ENCODE data around the gene TGM3.

Gene TGM3

GRCh38 chr20:2363587-2363986 is 67.8 kb downstream of the TGM3 start:
- TF ChIP-seq, protein P1, sequence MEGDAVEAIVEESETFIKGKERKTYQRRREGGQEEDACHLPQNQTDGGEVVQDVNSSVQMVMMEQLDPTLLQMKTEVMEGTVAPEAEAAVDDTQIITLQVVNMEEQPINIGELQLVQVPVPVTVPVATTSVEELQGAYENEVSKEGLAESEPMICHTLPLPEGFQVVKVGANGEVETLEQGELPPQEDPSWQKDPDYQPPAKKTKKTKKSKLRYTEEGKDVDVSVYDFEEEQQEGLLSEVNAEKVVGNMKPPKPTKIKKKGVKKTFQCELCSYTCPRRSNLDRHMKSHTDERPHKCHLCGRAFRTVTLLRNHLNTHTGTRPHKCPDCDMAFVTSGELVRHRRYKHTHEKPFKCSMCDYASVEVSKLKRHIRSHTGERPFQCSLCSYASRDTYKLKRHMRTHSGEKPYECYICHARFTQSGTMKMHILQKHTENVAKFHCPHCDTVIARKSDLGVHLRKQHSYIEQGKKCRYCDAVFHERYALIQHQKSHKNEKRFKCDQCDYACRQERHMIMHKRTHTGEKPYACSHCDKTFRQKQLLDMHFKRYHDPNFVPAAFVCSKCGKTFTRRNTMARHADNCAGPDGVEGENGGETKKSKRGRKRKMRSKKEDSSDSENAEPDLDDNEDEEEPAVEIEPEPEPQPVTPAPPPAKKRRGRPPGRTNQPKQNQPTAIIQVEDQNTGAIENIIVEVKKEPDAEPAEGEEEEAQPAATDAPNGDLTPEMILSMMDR (IDR thresholded peaks at IDR 0.05; ENCODE audit: low read depth, low read length, missing control alignments), result no peak
- no peak overlapping the region for H3K4me3 ChIP-seq (ENCODE audit: low read depth, low read length)
- no peak for DNase-seq (ENCODE audit: low read depth)

DNA sequence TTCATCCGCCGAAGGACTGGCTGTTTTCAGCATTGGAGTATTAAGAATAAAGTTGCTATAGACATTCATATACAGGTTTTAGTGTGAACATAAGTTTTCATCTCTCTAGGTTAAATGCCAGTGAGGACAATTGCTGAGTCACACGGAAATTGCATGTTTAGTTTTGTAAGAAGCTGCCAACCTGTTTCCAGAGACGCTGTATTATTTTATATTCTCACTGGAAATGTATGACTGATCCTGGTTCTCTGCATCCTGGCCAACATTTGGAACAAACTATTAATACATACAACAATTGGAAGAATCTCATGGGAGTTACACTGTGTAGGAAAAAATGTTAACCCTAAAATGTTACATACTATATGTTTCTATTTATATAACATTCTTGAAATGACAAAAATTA is 68.2 kb downstream of the TGM3 start:
- TF ChIP-seq, protein P1 (IDR thresholded peaks at IDR 0.05; ENCODE audit: low read depth, low read length, missing control alignments), result no peak
- no peak for DNase-seq (ENCODE audit: low read depth)
- no peak overlapping the region for H3K4me3 ChIP-seq (ENCODE audit: low read depth, low read length)

DNA sequence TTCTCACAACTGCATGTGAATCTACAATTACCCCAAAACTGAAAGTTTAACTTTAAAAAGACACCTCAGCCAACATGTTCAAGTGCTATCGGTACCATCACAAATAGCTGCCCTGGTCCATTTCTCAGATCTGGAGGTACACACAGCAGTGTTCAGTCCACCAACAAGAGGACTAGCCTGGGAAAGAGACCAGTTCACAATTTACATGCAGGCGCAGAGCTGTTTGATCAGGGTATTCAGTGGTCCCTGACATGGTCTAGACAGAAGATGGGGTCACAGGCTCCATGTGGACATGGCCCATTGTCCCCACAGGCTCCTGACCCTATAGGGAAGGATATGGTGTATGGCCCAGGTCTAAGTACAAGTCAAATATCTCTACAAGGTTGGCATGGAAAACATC is 69.3 kb downstream of the TGM3 start:
- H3K4me3 ChIP-seq (ENCODE audit: low read depth, low read length), result no peak overlapping the region
- TF ChIP-seq, protein P1 (IDR thresholded peaks at IDR 0.05; ENCODE audit: low read depth, low read length, missing control alignments), result no peak
- no peak for DNase-seq (ENCODE audit: low read depth)

DNA sequence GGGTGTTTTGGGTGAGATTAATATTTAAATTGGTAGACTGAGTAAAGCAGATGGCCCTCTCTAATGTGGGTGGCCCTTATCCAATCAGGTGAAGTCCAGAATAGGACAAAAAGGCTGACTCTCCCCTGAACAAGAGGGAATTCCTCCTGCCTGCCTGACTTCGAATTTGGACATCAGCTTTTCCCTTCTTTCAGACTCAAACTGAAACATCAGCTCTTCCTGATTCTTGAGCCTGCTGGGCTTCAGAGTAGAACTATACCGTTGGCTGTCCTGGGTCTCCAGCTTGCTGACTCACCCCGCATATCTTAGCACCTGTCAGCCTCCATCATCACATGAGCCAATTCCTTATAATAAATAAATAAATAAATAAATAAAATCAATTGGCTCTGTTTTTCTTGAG is 69.9 kb downstream of the TGM3 start:
- TF ChIP-seq, protein P1 (IDR thresholded peaks at IDR 0.05; ENCODE audit: low read depth, low read length, missing control alignments), result no peak
- no peak overlapping the region for H3K4me3 ChIP-seq (ENCODE audit: low read depth, low read length)
- no peak for DNase-seq (ENCODE audit: low read depth)

DNA sequence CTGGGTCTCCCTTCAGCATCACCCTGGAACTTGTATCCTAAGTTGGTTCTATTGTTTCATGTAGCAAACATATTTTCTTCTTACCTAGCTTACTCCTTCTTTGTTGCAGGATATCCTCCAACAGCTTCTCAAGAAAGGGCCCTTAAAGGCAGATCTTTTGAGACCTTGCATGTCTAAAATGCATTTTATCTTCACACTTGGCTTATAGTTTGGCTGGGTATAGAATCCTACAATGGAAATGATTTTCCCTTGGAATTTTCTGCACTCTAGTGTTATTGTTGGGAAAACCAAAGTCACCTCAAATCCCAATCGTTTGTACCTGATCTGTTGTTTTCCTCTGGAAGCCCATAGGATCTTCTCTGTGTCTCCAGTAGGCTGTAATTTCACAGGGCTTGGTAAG is 72.8 kb downstream of the TGM3 start:
- TF ChIP-seq, protein P1 (IDR thresholded peaks at IDR 0.05; ENCODE audit: low read depth, low read length, missing control alignments), result no peak
- no peak overlapping the region for H3K4me3 ChIP-seq (ENCODE audit: low read depth, low read length)
- DNase-seq (ENCODE audit: low read depth), result no peak

GRCh38 chr20:2373098-2373497 is 77.3 kb downstream of the TGM3 start:
- TF ChIP-seq, protein P1 (IDR thresholded peaks at IDR 0.05; ENCODE audit: low read depth, low read length, missing control alignments), result no peak
- H3K4me3 ChIP-seq (ENCODE audit: low read depth, low read length), result no peak overlapping the region
- no peak for DNase-seq (ENCODE audit: low read depth)

GRCh38 chr20:2374346-2375125 is 78.7 kb downstream of the TGM3 start:
- H3K4me3 ChIP-seq (ENCODE audit: low read depth, low read length), result no peak overlapping the region
- no peak for DNase-seq (ENCODE audit: low read depth)
- TF ChIP-seq, protein P1 (IDR thresholded peaks at IDR 0.05; ENCODE audit: low read depth, low read length, missing control alignments), result no peak

Measured in GM12864 (cell line).